Liver (tissue), 9 donors: Measurements from ENCODE around the gene RNF149. TPM values are rescaled to one million over a fixed set of nuclear protein-coding genes. Genes with fewer than 3 reads are reported as not detected.
A peak's percentile ranks its signal among the peaks of the same experiment; 100 is the strongest.

Source experiments
- DNase-seq: peaks from one replicate; pipeline ENCODE4 v3.0.0-alpha.2; 2017; ENCODE audit warnings: low spot score
- H3K27ac ChIP-seq, 2 donors: one replicate each; pipeline ENCODE4 v1.7.0; 2013; ENCODE audit warnings: inconsistent platforms in 2 of 2, low read length in 2 of 2, control low read depth in 1 of 2, low read depth in 1 of 2, mild to moderate bottlenecking in 1 of 2
- H3K27me3 ChIP-seq, 4 donors: one replicate each; pipeline versions ENCODE4 v1.6.1 to v1.7.0; 2013; ENCODE audit warnings: low read length in 3 of 4, inconsistent platforms in 1 of 4, mild to moderate bottlenecking in 1 of 4, moderate library complexity in 1 of 4; ENCODE audit not compliant: control insufficient read depth in 4 of 4, insufficient read depth in 4 of 4
- H3K36me3 ChIP-seq, 4 donors: one replicate each; pipeline versions ENCODE4 v1.6.1 to v1.7.0; 2013; ENCODE audit warnings: low read length in 3 of 4, mild to moderate bottlenecking in 3 of 4, low read depth in 1 of 4, moderate library complexity in 1 of 4; ENCODE audit not compliant: control insufficient read depth in 4 of 4, insufficient read depth in 3 of 4
- H3K4me1 ChIP-seq, 4 donors: one replicate each; pipeline versions ENCODE4 v1.6.1 to v1.7.0; 2013; ENCODE audit warnings: low read length in 3 of 4, mild to moderate bottlenecking in 3 of 4, moderate library complexity in 1 of 4; ENCODE audit not compliant: control insufficient read depth in 4 of 4, insufficient read depth in 4 of 4
- H3K4me3 ChIP-seq, 3 donors: one replicate each; pipeline versions ENCODE4 v1.6.1 to v1.7.0; 2013; ENCODE audit warnings: low read length in 3 of 3, control low read depth in 1 of 3, low read depth in 1 of 3, mild to moderate bottlenecking in 1 of 3
- H3K9ac ChIP-seq, 2 donors: one replicate each; pipeline ENCODE4 v1.7.0; 2013; ENCODE audit warnings: low read length in 2 of 2, mild to moderate bottlenecking in 2 of 2, moderate library complexity in 2 of 2, control low read depth in 1 of 2, low read depth in 1 of 2
- H3K9me3 ChIP-seq, 4 donors: one replicate each; pipeline versions ENCODE4 v1.6.1 to v1.7.0; 2013; ENCODE audit warnings: low read length in 3 of 4; ENCODE audit not compliant: control insufficient read depth in 4 of 4
- EGR1 ChIP-seq, 2 donors: IDR thresholded peaks; 2 replicates each; pipeline ENCODE4 v1.6.1; 2016 to 2018; ENCODE audit warnings: antibody characterized with exemption in 2 of 2, low read depth in 2 of 2
- FOXA1 ChIP-seq: IDR thresholded peaks from 2 replicates; pipeline ENCODE4 v1.6.1; 2016; ENCODE audit warnings: antibody characterized with exemption
- GABPA ChIP-seq, 2 donors: IDR thresholded peaks in 1 of 2; conservative IDR thresholded peaks in 1 of 2; 2 replicates each; pipeline ENCODE4 v1.6.1; 2016; ENCODE audit warnings: antibody characterized with exemption in 2 of 2, mild to moderate bottlenecking in 1 of 2, moderate library complexity in 1 of 2
- HNF4A ChIP-seq, 2 donors: conservative IDR thresholded peaks; 2 replicates each; pipeline ENCODE4 v1.6.1; 2016; ENCODE audit warnings: antibody characterized with exemption in 2 of 2, mild to moderate bottlenecking in 2 of 2
- HNF4G ChIP-seq: IDR thresholded peaks from 2 replicates; pipeline ENCODE4 v1.6.1; 2016; ENCODE audit warnings: antibody characterized with exemption
- JUND ChIP-seq, 2 donors: IDR thresholded peaks; 2 replicates each; pipeline ENCODE4 v1.6.1; 2016; ENCODE audit warnings: antibody characterized with exemption in 2 of 2
- NR2F2 ChIP-seq: IDR thresholded peaks from 2 replicates; pipeline ENCODE4 v1.6.1; 2016; ENCODE audit warnings: antibody characterized with exemption
- RAD21 ChIP-seq, 2 donors: IDR thresholded peaks; 2 replicates each; pipeline ENCODE4 v1.6.1; 2016; ENCODE audit warnings: antibody characterized with exemption in 2 of 2, mild to moderate bottlenecking in 2 of 2
- RXRA ChIP-seq, 2 donors: IDR thresholded peaks; 2 replicates each; pipeline ENCODE4 v1.6.1; 2017 to 2018; ENCODE audit warnings: antibody characterized with exemption in 2 of 2, mild to moderate bottlenecking in 1 of 2
- SP1 ChIP-seq: IDR thresholded peaks from 2 replicates; pipeline ENCODE4 v1.6.1; 2018; ENCODE audit warnings: antibody characterized with exemption, mild to moderate bottlenecking
- TAF1 ChIP-seq: conservative IDR thresholded peaks from 2 replicates; pipeline ENCODE4 v1.6.1; 2016; ENCODE audit warnings: antibody characterized with exemption, mild to moderate bottlenecking
- YY1 ChIP-seq: IDR thresholded peaks from 2 replicates; pipeline ENCODE4 v1.6.1; 2016; ENCODE audit warnings: antibody characterized with exemption, mild to moderate bottlenecking
- WGBS: extraction: QIAGEN DNeasy Blood & Tissue Kit; methylation state at CpG from one replicate; pipeline ENCODE4 v1.1.7; 2013; 5-methylcytosine and 5-hydroxymethylcytosine counted together
- polyA plus RNA-seq, 2 donors: library from polyadenylated mRNA; stranded (reverse) in 1 of 2; unstranded in 1 of 2; fragments of 200-250 nt in 1 of 2; fragments of >200 nt in 1 of 2; fragmentation: Nextera tagmentation in 1 of 2; extraction: Ambion mirVana in 1 of 2; gene quantifications; one replicate each; pipeline versions ENCODE4 v1.2.1 to v1.2.3, GENCODE V29; 2013 to 2015
- total RNA-seq, 2 donors: library from RNA; depleted of rRNA; stranded (reverse); fragments of >200 nt; gene quantifications; one replicate each; pipeline ENCODE4 v1.2.3, GENCODE V29; 2014
- TF ChIP-seq, protein P1 (sequence below): IDR thresholded peaks from 2 replicates; pipeline ENCODE4 v1.6.1; 2016; ENCODE audit warnings: antibody characterized with exemption, mild to moderate bottlenecking
- TF ChIP-seq, protein P2 (sequence below): IDR thresholded peaks from 2 replicates; pipeline ENCODE4 v1.6.1; 2016; ENCODE audit warnings: antibody characterized with exemption
- TF ChIP-seq, protein P3 (sequence below): fragments of 150-350 bp; IDR thresholded peaks from 2 replicates; pipeline ENCODE4 v1.5.1; 2017; ENCODE audit warnings: improper control_type of control experiment, low read depth, low read length; ENCODE audit not compliant: missing input control
- donor health status: healthy.
- donor health status: healthy.
- donor health status: healthy.
- donor health status: healthy.
- donor health status: healthy.

Gene RNF149
- total and polyA plus RNA-seq, 4 donors, result 14.1 to 54.7 (median 29.1) TPM

DNA sequence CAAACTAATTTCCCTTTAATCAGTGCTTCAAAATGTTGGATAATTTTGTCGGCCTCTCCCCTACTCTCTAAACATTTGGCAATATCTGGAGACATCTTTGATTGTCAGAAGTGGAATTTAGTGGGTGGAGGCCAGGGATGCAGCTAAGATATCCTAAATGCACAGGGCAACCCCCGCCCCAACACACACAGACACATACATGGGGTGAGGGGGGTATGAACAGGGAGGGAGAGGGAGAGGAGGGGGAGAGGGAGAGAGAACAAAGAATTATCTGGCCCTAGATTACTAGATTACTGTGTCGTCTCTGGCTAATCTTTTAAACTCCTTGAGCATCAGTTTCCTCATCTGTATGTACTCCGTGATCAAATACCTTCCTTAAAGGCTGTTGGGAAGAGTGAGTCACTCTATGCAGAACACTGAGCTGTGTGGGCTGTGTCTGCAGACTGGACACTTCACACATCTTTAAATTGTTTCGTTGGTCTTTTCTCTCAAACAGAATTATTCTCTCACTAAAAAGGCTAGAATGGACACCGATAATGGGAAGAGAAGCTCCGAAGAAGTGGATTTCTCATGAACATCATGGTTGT, 2.9 kb downstream of the RNF149 start:
- no peak for TF ChIP-seq JUND (IDR thresholded peaks at IDR 0.05)
- no peak for TF ChIP-seq YY1
- TF ChIP-seq GABPA (IDR thresholded peaks at IDR 0.05 in 1 of 2, conservative IDR thresholded peaks at IDR 0.05 in 1 of 2), result no peak
- TF ChIP-seq SP1, result no peak
- Histone ChIP-seq H3K27me3 (no peaks in the 10 kb centered on the region), H3K4me3 (peak overlapping the region in 2 of 3 donors; percentile 91 to 93), H3K9me3 (no peaks in the 10 kb centered on the region), H3K27ac (peak overlapping the region; percentile 91 to 98), H3K36me3 (no peaks in the 10 kb centered on the region), H3K9ac (peak overlapping the region; percentile 98 to 100), H3K4me1 (peaks cover 7 to 37% (median 25%) of the 10 kb centered on the region in 4 donors)
- 80% methylated on average over 7 of the region's 7 CpGs for WGBS
- DNase-seq, result no peak

DNA sequence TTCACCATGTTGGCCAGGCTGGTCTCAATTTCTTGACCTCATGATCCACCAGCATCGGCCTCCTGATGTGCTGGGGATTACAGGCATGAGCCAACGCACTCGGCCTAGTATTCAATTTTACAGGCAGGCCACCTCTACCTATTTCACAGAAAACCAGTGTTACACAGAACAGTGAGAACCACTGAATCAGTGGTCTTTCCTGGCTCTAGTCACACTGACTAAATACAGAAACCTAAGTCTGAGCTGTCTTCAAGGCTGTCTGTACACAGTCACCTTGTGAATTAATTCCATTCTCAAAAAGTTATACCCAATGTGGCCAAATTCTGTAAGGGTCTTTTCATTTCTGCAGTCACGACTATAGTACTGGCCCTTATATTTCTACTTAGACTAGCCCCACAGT, 3.5 kb downstream of the RNF149 start:
- 88% methylated on average over 4 of the region's 4 CpGs for WGBS

DNA sequence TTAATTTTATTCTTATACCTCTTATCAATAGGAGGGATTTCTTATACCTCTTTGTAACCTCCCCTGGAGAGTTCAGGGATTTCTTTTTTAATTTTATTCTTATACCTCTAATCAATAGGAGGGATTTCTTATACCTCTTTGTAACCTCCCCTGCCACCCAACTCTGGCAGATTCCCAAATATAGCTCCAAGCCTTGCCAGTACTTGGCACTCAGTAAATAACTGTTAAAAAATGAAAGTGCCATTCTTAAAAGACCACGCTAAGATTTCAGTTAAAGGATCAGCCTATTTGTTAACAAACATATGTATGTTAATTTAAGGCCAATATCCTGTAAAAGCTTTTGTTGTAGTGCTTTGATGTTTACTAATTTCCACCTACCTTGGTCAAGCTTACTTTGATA, 4.8 kb downstream of the RNF149 start:
- H3K9me3 ChIP-seq, result no peaks in the 10 kb centered on the region
- TF ChIP-seq EGR1 (IDR thresholded peaks at IDR 0.05; ENCODE audit: low read depth in 2 of 2), result no peak
- TF ChIP-seq, protein P1, sequence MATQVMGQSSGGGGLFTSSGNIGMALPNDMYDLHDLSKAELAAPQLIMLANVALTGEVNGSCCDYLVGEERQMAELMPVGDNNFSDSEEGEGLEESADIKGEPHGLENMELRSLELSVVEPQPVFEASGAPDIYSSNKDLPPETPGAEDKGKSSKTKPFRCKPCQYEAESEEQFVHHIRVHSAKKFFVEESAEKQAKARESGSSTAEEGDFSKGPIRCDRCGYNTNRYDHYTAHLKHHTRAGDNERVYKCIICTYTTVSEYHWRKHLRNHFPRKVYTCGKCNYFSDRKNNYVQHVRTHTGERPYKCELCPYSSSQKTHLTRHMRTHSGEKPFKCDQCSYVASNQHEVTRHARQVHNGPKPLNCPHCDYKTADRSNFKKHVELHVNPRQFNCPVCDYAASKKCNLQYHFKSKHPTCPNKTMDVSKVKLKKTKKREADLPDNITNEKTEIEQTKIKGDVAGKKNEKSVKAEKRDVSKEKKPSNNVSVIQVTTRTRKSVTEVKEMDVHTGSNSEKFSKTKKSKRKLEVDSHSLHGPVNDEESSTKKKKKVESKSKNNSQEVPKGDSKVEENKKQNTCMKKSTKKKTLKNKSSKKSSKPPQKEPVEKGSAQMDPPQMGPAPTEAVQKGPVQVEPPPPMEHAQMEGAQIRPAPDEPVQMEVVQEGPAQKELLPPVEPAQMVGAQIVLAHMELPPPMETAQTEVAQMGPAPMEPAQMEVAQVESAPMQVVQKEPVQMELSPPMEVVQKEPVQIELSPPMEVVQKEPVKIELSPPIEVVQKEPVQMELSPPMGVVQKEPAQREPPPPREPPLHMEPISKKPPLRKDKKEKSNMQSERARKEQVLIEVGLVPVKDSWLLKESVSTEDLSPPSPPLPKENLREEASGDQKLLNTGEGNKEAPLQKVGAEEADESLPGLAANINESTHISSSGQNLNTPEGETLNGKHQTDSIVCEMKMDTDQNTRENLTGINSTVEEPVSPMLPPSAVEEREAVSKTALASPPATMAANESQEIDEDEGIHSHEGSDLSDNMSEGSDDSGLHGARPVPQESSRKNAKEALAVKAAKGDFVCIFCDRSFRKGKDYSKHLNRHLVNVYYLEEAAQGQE, result no peak
- TF ChIP-seq YY1, result no peak
- no peak for TF ChIP-seq HNF4A (conservative IDR thresholded peaks at IDR 0.05)
- TF ChIP-seq RXRA (IDR thresholded peaks at IDR 0.05), result no peak
- TF ChIP-seq, protein P2, sequence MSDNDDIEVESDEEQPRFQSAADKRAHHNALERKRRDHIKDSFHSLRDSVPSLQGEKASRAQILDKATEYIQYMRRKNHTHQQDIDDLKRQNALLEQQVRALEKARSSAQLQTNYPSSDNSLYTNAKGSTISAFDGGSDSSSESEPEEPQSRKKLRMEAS, result no peak
- no peak for TF ChIP-seq HNF4G
- no peak for TF ChIP-seq RAD21 (IDR thresholded peaks at IDR 0.05)
- TF ChIP-seq TAF1, result no peak
- no peak for TF ChIP-seq JUND (IDR thresholded peaks at IDR 0.05)
- TF ChIP-seq, protein P3, sequence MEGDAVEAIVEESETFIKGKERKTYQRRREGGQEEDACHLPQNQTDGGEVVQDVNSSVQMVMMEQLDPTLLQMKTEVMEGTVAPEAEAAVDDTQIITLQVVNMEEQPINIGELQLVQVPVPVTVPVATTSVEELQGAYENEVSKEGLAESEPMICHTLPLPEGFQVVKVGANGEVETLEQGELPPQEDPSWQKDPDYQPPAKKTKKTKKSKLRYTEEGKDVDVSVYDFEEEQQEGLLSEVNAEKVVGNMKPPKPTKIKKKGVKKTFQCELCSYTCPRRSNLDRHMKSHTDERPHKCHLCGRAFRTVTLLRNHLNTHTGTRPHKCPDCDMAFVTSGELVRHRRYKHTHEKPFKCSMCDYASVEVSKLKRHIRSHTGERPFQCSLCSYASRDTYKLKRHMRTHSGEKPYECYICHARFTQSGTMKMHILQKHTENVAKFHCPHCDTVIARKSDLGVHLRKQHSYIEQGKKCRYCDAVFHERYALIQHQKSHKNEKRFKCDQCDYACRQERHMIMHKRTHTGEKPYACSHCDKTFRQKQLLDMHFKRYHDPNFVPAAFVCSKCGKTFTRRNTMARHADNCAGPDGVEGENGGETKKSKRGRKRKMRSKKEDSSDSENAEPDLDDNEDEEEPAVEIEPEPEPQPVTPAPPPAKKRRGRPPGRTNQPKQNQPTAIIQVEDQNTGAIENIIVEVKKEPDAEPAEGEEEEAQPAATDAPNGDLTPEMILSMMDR, result no peak
- no peak for TF ChIP-seq GABPA (IDR thresholded peaks at IDR 0.05 in 1 of 2, conservative IDR thresholded peaks at IDR 0.05 in 1 of 2)
- no peak for TF ChIP-seq NR2F2
- no peak for TF ChIP-seq FOXA1
- H3K36me3 ChIP-seq, result no peaks in the 10 kb centered on the region
- no peaks in the 10 kb centered on the region for H3K27me3 ChIP-seq
- H3K4me1 ChIP-seq, result peaks cover 9 to 43% (median 25%) of the 10 kb centered on the region in 4 donors
- DNase-seq, result no peak
- no peak overlapping the region for H3K27ac ChIP-seq
- H3K9ac ChIP-seq, result no peak overlapping the region
- H3K4me3 ChIP-seq, result no peak overlapping the region
- 60% methylated on average over 1 of the region's 1 CpG for WGBS

More for the DNA sequence above, 3.5 kb downstream of the RNF149 start:
- Histone ChIP-seq H3K27ac (peak overlapping the region; percentile 21 to 55), H3K4me3 (no peak overlapping the region), H3K4me1 (peaks cover 7 to 40% (median 25%) of the 10 kb centered on the region in 4 donors), H3K9ac (no peak overlapping the region), H3K36me3 (no peaks in the 10 kb centered on the region), H3K9me3 (no peaks in the 10 kb centered on the region), H3K27me3 (no peaks in the 10 kb centered on the region)
- no peak for TF ChIP-seq HNF4A (conservative IDR thresholded peaks at IDR 0.05)
- TF ChIP-seq, protein P3, result no peak
- TF ChIP-seq RAD21 (IDR thresholded peaks at IDR 0.05), result no peak
- TF ChIP-seq, protein P2, result no peak
- TF ChIP-seq EGR1 (IDR thresholded peaks at IDR 0.05; ENCODE audit: low read depth in 2 of 2), result no peak
- TF ChIP-seq FOXA1, result no peak
- TF ChIP-seq TAF1, result no peak
- DNase-seq, result no peak
